ENCODE data around the gene NCAPD3. TPM values are rescaled to one million over a fixed set of nuclear protein-coding genes. Genes with fewer than 3 reads are reported as not detected.
"Not testable (repeated sequence)": the region's sequence is repeated elsewhere in the genome, so short reads cannot be mapped to it uniquely, and the experiment has no call there.

Gene NCAPD3
- total RNA-seq, 1 donor from 2014 or later, result 25.4 TPM

- peaks cover 81% of the 10 kb centered on the region for H3K4me1 Mint-ChIP-seq (ENCODE audit: unreplicated experiment)
- peak overlapping the region; percentile 72 for H3K4me3 Mint-ChIP-seq (ENCODE audit: unreplicated experiment)
- TF ChIP-seq CTCF (IDR thresholded peaks at IDR 0.05; ENCODE audit: unreplicated experiment), result no peak
- no peaks in the 10 kb centered on the region for H3K27me3 Mint-ChIP-seq (ENCODE audit: unreplicated experiment)
- H3K36me3 Mint-ChIP-seq (ENCODE audit: low read depth, unreplicated experiment), result peaks cover 16% of the 10 kb centered on the region
- peak overlapping the region; percentile 99 for H3K27ac Mint-ChIP-seq (ENCODE audit: unreplicated experiment)
- no peak for DNase-seq (ENCODE audit: low spot score)
- H3K9me3 Mint-ChIP-seq (ENCODE audit: unreplicated experiment), result no peaks in the 10 kb centered on the region
Measured at GRCh38 chr11:134118006-134118405, 105.8 kb downstream of the NCAPD3 start.

GRCh38 chr11:134116210-134116609, 107.6 kb downstream of the NCAPD3 start:
- TF ChIP-seq CTCF (IDR thresholded peaks at IDR 0.05; ENCODE audit: unreplicated experiment), result no peak
- Mint-ChIP-seq H3K27me3 (ENCODE audit: unreplicated experiment) (peaks cover 2% of the 10 kb centered on the region), H3K36me3 (ENCODE audit: low read depth, unreplicated experiment) (peaks cover 32% of the 10 kb centered on the region), H3K4me3 (ENCODE audit: unreplicated experiment) (no peak overlapping the region), H3K9me3 (ENCODE audit: unreplicated experiment) (no peaks in the 10 kb centered on the region), H3K27ac (ENCODE audit: unreplicated experiment) (no peak overlapping the region), H3K4me1 (ENCODE audit: unreplicated experiment) (peaks cover 69% of the 10 kb centered on the region)
- no peak for DNase-seq (ENCODE audit: low spot score)

- peaks cover 51% of the 10 kb centered on the region for H3K4me1 Mint-ChIP-seq (ENCODE audit: unreplicated experiment)
- H3K36me3 Mint-ChIP-seq (ENCODE audit: low read depth, unreplicated experiment), result peaks cover 33% of the 10 kb centered on the region
- not testable (repeated sequence) for H3K4me3 Mint-ChIP-seq (ENCODE audit: unreplicated experiment); H3K27ac Mint-ChIP-seq (ENCODE audit: unreplicated experiment); H3K27me3 Mint-ChIP-seq (ENCODE audit: unreplicated experiment); H3K9me3 Mint-ChIP-seq (ENCODE audit: unreplicated experiment); DNase-seq (ENCODE audit: low spot score)
Measured at GRCh38 chr11:134113787-134114186, 110.0 kb downstream of the NCAPD3 start.

GRCh38 chr11:134110252-134110815, 113.4 kb downstream of the NCAPD3 start:
- Mint-ChIP-seq H3K36me3 (ENCODE audit: low read depth, unreplicated experiment) (peaks cover 37% of the 10 kb centered on the region), H3K27ac (ENCODE audit: unreplicated experiment) (no peak overlapping the region), H3K4me1 (ENCODE audit: unreplicated experiment) (peaks cover 29% of the 10 kb centered on the region), H3K9me3 (ENCODE audit: unreplicated experiment) (no peaks in the 10 kb centered on the region), H3K27me3 (ENCODE audit: unreplicated experiment) (peaks cover 10% of the 10 kb centered on the region), H3K4me3 (ENCODE audit: unreplicated experiment) (peak overlapping the region; percentile 40)
- DNase-seq (ENCODE audit: low spot score), result no peak
- no peak for TF ChIP-seq CTCF (IDR thresholded peaks at IDR 0.05; ENCODE audit: unreplicated experiment)

Other genes with a start within 250 kb of the NCAPD3 start
- 438 TPM for gene JAM3, start 154.9 kb downstream of the NCAPD3 start, total RNA-seq (ENCODE audit: unreplicated experiment)
- gene VPS26B, start 704 bp upstream of the NCAPD3 start, total RNA-seq (ENCODE audit: unreplicated experiment), result 132 TPM
- gene THYN1, start 29.4 kb upstream of the NCAPD3 start, total RNA-seq (ENCODE audit: unreplicated experiment), result 42.5 TPM
- gene ACAD8, start 29.6 kb upstream of the NCAPD3 start, total RNA-seq (ENCODE audit: unreplicated experiment), result 33.5 TPM
- 16.5 TPM for gene GLB1L3, start 52.4 kb upstream of the NCAPD3 start, total RNA-seq (ENCODE audit: unreplicated experiment)
- 5.0 TPM for gene GLB1L2, start 108.0 kb upstream of the NCAPD3 start, total RNA-seq (ENCODE audit: unreplicated experiment)
- gene B3GAT1, start 188.3 kb upstream of the NCAPD3 start, total RNA-seq (ENCODE audit: unreplicated experiment), result 18.2 TPM

All from endothelial cell (in vitro differentiated cells).